Measurements from ENCODE around the gene TBRG4.

Gene TBRG4

DNA sequence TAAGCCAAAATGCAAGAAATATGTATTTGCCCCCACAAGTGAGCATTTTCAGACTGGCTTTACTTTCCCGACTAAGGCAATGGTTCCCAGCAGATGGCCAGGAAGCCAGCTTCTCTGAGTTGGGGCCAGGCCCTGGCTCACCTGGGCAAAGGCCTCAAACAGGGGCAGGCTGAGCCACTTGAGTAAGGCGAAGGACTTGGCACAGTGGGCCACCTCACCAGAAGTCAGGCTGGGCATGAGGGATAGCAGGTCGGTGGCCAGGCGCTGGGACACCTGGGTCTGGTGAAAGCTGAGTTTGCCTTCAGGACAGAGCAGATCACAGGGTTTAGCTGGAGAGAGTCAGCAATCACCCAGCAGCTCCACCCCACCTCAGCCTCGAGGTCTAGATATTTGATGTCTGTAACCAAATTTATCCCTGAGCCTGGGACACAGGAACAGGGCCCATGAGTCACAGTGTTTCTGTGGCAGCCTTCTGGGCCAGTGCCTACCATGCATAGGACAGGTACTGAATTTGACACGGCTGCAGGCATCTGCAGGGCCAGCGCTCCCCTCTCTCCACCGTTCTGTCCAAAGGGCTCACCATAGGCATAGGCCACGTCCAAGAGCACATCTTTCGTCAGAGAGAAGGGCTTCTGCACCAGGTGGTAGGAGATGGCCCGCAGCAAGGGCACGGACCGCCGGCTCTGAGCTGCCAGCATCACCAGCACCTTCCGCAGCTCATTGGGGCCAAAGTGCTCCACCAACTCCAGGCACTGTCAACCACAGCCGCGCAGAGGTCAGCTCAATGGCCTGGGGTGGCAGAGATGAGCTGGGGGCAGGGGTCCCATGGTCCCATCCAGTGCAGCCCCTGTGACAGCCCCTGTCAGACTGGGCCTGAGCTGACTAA lies 7.3 kb downstream of the TBRG4 start:
- DNase-seq (ENCODE audit: low read depth, low spot score), result no peak
- no peaks in the 10 kb centered on the region for H3K27me3 ChIP-seq (ENCODE audit: control insufficient read depth, insufficient read depth, low read length)
- H3K4me1 ChIP-seq (ENCODE audit: control insufficient read depth, insufficient read depth, low read length), result no peaks in the 10 kb centered on the region
- H3K36me3 ChIP-seq (ENCODE audit: control insufficient read depth, insufficient read depth, low read length), result peaks cover 86% of the 10 kb centered on the region
- H3K4me3 ChIP-seq (ENCODE audit: low read length), result no peak overlapping the region
- no CpG with 5 or more reads among the region's 17 CpGs for WGBS (ENCODE audit: insufficient coverage, insufficient read length)
- no peaks in the 10 kb centered on the region for H3K9me3 ChIP-seq (ENCODE audit: control insufficient read depth, insufficient read depth, low read length)
- H3K27ac ChIP-seq (ENCODE audit: low read length), result no peak overlapping the region

DNA sequence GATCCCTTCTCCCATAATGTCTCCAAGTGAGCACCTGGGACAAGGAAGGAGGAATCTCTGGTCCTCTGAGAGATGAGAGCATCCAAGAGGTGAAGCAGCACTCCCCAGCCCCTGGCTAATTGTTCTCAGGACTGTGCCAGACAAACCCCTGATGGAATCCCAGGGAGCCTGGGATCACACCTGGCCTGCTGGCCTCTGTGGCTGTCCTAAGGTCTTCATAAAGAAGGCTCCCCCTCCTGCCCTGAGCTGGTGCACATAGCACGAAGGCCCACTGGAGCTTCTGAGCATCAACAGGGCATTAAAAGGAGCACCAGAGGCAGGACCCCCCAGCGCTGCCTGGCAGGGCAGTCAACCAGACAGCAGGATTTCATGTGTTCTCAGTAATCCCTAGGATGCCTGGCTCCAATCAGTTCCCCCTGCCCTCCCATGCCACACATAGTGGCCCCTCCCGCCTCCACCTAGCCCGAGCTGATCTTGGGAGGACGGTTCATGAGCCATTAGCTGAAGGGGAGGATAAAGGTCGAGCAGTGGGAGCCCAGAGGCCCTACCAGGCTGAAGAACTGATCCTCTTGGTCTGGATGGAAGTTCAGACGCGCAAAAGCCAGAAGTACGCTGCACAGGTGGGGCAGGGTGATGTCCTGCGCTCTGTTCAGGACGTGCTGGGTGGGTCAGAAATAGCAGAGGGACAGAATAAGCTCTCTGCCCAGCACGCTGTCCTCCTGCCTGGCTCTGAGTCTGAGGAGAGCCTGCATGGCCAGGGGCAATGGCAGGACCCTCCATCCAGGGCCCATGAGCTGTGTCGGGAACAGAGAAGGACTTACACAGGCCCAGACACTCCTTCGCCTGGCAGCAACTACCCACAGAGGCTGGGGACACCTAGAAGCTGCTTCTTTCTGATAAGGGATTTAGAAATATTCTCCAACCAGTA lies 8.4 kb downstream of the TBRG4 start:
- peaks cover 78% of the 10 kb centered on the region for H3K36me3 ChIP-seq (ENCODE audit: control insufficient read depth, insufficient read depth, low read length)
- no CpG with 5 or more reads among the region's 14 CpGs for WGBS (ENCODE audit: insufficient coverage, insufficient read length)

DNA sequence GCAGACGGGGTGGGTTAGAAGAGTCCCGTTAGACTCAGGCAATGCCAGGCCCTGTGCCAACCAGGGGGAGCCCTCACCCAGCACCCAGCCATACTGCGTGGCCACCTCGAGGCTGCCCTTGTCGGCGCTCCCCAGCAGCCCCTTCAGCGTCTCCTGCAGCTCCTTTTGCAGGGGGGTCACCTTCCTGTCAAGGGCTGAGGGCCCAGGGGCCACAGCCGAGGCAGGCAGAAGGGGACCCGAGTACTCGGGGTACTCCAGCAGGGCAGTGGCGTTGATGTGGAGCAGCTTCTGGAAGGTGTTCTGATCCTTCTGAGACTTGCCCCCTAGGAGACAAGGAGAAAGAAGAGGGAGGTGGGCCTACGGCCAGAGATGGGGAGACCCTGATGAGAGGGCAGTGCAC lies 9.7 kb downstream of the TBRG4 start:
- H3K27ac ChIP-seq (ENCODE audit: low read length), result no peak overlapping the region
- no peak overlapping the region for H3K4me3 ChIP-seq (ENCODE audit: low read length)
- H3K36me3 ChIP-seq (ENCODE audit: control insufficient read depth, insufficient read depth, low read length), result peaks cover 71% of the 10 kb centered on the region
- DNase-seq (ENCODE audit: low read depth, low spot score), result no peak
- no peaks in the 10 kb centered on the region for H3K4me1 ChIP-seq (ENCODE audit: control insufficient read depth, insufficient read depth, low read length)
- H3K27me3 ChIP-seq (ENCODE audit: control insufficient read depth, insufficient read depth, low read length), result no peaks in the 10 kb centered on the region
- WGBS (ENCODE audit: insufficient coverage, insufficient read length), result no CpG with 5 or more reads among the region's 12 CpGs
- no peaks in the 10 kb centered on the region for H3K9me3 ChIP-seq (ENCODE audit: control insufficient read depth, insufficient read depth, low read length)

More for the DNA sequence above, 8.4 kb downstream of the TBRG4 start:
- DNase-seq (ENCODE audit: low read depth, low spot score), result no peak
- no peak overlapping the region for H3K27ac ChIP-seq (ENCODE audit: low read length)
- no peaks in the 10 kb centered on the region for H3K9me3 ChIP-seq (ENCODE audit: control insufficient read depth, insufficient read depth, low read length)
- H3K27me3 ChIP-seq (ENCODE audit: control insufficient read depth, insufficient read depth, low read length), result no peaks in the 10 kb centered on the region
- H3K4me1 ChIP-seq (ENCODE audit: control insufficient read depth, insufficient read depth, low read length), result no peaks in the 10 kb centered on the region
- H3K4me3 ChIP-seq (ENCODE audit: low read length), result no peak overlapping the region

DNA sequence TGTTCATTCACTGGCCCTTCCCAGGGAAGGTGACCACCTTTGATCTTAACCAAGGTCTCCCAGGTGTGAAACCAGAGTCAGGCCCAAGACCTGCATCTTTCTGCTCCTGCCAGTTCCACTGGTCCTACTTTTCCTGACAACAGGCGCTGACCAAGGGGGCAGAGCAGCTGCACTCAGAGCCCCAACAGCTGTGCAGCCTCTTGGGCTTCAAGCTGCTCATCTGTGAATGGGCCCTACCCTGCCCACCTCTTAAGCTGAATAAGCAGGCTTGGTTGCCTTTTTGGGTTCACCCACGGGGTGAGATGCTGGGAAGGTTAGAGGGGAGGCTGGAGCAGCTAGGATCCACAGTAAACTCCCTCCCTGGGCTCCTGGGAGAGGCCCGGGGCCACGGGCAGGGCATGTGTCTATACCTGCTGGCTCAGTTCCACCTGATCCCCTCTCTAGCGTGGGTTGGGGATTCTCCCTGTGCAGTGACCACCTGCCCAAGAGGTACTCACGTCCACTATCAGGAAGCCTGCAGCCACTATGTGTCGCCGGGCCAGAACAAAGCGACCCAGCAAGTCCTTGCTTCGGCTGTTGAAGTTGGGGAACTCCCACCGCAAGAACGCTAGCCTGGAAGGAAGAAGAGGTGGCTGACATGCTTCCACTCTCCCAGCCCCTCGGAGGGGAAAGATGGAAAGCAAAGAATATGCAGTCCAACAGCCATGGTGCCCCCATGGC lies 10.6 kb downstream of the TBRG4 start:
- H3K4me1 ChIP-seq (ENCODE audit: control insufficient read depth, insufficient read depth, low read length), result no peaks in the 10 kb centered on the region
- no peaks in the 10 kb centered on the region for H3K9me3 ChIP-seq (ENCODE audit: control insufficient read depth, insufficient read depth, low read length)
- H3K27ac ChIP-seq (ENCODE audit: low read length), result no peak overlapping the region
- no peak overlapping the region for H3K4me3 ChIP-seq (ENCODE audit: low read length)
- no peak for DNase-seq (ENCODE audit: low read depth, low spot score)
- no peaks in the 10 kb centered on the region for H3K27me3 ChIP-seq (ENCODE audit: control insufficient read depth, insufficient read depth, low read length)
- H3K36me3 ChIP-seq (ENCODE audit: control insufficient read depth, insufficient read depth, low read length), result peaks cover 65% of the 10 kb centered on the region
- WGBS (ENCODE audit: insufficient coverage, insufficient read length), result no CpG with 5 or more reads among the region's 13 CpGs

DNA sequence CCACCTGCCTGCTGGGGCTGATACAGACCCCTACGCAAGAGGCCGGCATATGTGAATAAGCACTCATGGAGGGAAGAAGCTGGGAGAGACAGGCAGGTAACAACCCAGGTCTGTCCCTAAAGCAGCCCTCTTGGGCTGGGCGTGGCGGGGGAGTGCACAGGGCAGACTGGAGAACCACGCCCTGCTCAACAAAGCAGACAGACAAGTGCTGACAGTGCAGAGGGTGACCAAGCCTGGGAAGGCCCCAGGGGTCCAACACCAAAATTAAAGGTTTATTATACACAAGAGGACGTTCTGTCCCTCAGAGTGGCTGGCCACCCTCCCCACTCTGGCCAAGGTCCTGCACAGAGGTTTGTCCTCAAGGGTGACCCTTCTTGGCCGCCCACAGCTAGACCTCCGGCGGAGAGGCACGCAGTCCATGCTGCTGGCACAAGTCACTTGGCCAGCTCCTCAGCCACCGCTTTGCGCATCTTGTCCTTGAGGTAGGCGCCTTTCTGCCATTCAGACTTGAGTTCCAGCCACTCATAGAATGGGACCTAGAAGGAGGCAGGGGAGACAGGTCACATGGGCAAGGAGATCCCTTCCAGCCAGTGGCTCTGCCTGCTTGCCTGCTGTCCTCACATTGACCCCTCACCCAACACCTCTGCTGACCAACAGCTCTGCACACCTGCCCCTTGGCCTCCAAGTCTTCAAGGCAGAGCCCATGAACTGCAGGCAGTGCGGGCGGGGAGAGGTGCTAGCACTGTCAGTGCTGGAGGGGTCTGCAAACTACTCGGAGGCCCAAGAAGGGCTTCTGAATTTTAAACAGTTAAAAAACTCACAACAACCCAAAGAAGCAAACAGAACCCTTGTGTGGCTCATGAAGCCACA lies 11.4 kb downstream of the TBRG4 start:
- no peaks in the 10 kb centered on the region for H3K9me3 ChIP-seq (ENCODE audit: control insufficient read depth, insufficient read depth, low read length)
- H3K27me3 ChIP-seq (ENCODE audit: control insufficient read depth, insufficient read depth, low read length), result no peaks in the 10 kb centered on the region
- H3K36me3 ChIP-seq (ENCODE audit: control insufficient read depth, insufficient read depth, low read length), result peaks cover 57% of the 10 kb centered on the region
- H3K27ac ChIP-seq (ENCODE audit: low read length), result no peak overlapping the region
- WGBS (ENCODE audit: insufficient coverage, insufficient read length), result no CpG with 5 or more reads among the region's 16 CpGs
- no peak for DNase-seq (ENCODE audit: low read depth, low spot score)
- H3K4me1 ChIP-seq (ENCODE audit: control insufficient read depth, insufficient read depth, low read length), result no peaks in the 10 kb centered on the region
- no peak overlapping the region for H3K4me3 ChIP-seq (ENCODE audit: low read length)

DNA sequence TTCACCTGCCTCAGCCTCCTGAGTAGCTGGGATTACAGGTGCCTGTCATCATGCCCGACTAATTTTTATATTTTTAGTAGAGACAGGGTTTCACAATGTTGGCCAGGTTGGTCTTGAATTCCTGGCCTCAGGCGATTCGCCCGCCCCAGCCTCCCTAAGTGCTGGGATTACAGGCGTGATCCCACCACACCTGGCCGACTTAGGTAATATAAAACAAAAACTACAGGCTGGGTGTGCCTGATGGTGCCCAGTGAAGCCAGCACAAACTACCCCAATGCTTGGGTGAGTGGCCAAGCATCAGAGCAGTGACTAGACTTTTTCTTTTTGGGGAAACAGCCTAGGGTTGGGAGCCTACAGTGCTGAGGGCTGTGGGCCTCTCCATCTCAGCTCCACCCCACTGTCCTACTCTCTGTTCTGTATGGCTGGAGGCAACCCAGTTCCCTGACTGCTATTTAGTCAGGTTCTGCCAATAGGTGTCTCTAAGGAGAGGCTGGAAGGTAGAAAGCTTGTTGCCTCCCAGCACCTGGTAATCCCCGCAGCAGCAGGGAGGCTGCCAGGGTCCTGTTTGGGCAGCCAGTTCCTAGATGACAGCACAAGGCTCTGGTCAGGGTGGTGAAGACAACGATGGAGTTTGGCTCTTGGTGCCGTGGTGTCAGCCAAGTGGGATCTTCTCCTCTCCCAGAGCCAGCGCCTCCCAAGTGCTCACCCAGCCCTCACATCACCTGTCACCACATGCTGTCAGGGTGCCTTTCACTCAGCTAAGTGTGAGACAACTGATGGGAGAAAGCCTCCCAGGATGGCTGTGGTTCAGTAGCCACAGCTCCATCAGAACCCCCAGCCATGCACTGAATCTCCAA lies 12.3 kb downstream of the TBRG4 start:
- Histone ChIP-seq H3K9me3 (ENCODE audit: control insufficient read depth, insufficient read depth, low read length) (no peaks in the 10 kb centered on the region), H3K4me1 (ENCODE audit: control insufficient read depth, insufficient read depth, low read length) (no peaks in the 10 kb centered on the region), H3K36me3 (ENCODE audit: control insufficient read depth, insufficient read depth, low read length) (peaks cover 48% of the 10 kb centered on the region), H3K27me3 (ENCODE audit: control insufficient read depth, insufficient read depth, low read length) (no peaks in the 10 kb centered on the region), H3K4me3 (ENCODE audit: low read length) (no peak overlapping the region), H3K27ac (ENCODE audit: low read length) (no peak overlapping the region)
- WGBS (ENCODE audit: insufficient coverage, insufficient read length), result no CpG with 5 or more reads among the region's 10 CpGs
- DNase-seq (ENCODE audit: low read depth, low spot score), result no peak

DNA sequence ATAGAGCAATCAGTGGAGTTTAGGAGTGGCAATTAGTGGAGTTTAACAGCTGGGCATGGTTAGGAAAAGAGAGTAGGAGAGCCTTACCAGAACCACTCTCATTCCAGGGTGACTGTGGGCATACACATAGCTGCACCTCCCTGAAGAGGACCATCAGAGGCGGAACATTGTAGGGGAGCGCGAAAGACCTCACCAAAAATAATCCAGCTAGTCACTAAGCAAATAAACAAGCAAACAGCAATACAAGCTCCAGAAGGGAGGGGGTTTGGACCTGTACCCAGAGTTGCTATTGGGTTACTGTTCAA lies 18.6 kb downstream of the TBRG4 start:
- WGBS (ENCODE audit: insufficient coverage, insufficient read length), result no CpG with 5 or more reads among the region's 3 CpGs
- Histone ChIP-seq H3K4me1 (ENCODE audit: control insufficient read depth, insufficient read depth, low read length) (peaks cover 5% of the 10 kb centered on the region), H3K36me3 (ENCODE audit: control insufficient read depth, insufficient read depth, low read length) (no peaks in the 10 kb centered on the region), H3K4me3 (ENCODE audit: low read length) (no peak overlapping the region), H3K27ac (ENCODE audit: low read length) (no peak overlapping the region), H3K9me3 (ENCODE audit: control insufficient read depth, insufficient read depth, low read length) (no peaks in the 10 kb centered on the region), H3K27me3 (ENCODE audit: control insufficient read depth, insufficient read depth, low read length) (no peaks in the 10 kb centered on the region)
- no peak for DNase-seq (ENCODE audit: low read depth, low spot score)

DNA sequence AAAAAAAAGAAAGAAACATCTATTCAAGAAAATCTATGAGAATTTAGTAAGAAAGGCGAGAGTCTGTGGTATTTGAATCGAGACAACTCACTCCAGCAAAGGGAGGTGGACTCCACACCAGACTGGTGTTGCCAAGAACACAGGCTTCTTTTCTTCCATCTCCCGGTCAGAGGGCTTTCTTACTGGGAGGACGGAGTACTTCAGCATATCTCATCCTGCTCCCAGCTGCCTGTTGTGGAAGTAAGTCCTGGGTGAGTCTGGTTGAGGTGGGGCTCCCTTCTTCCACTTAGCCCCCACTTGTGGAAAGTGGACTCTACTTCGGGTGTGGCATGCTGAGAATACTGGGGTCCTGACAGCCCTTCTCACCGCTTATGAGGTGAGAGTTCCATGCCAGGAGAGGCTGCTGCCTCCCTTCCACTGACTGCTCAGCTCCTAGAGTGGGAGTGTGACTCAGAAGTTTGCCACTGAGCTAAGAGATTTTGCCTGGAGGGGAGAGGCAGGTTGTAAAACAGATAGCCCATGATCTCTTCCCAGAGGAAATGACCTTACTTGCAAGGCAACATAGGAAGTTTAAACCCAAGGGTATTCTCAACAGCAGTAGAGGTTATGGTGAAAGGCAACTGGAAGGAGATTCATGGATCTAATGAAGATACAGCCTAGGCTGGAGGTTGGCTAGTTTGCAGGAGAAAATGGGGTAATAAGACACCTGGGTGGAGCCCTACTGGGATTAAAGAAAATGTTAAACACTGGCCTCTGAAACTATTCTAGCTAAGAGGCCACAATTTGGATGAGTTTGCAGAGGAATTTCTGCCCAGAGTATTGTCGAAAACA lies 19.2 kb downstream of the TBRG4 start:
- WGBS (ENCODE audit: insufficient coverage, insufficient read length), result no CpG with 5 or more reads among the region's 7 CpGs
- no peaks in the 10 kb centered on the region for H3K9me3 ChIP-seq (ENCODE audit: control insufficient read depth, insufficient read depth, low read length)
- peaks cover 5% of the 10 kb centered on the region for H3K4me1 ChIP-seq (ENCODE audit: control insufficient read depth, insufficient read depth, low read length)
- no peaks in the 10 kb centered on the region for H3K36me3 ChIP-seq (ENCODE audit: control insufficient read depth, insufficient read depth, low read length)
- H3K4me3 ChIP-seq (ENCODE audit: low read length), result no peak overlapping the region
- H3K27me3 ChIP-seq (ENCODE audit: control insufficient read depth, insufficient read depth, low read length), result no peaks in the 10 kb centered on the region
- H3K27ac ChIP-seq (ENCODE audit: low read length), result no peak overlapping the region
- DNase-seq (ENCODE audit: low read depth, low spot score), result no peak
